Fibroblast of mammary gland (primary cell): Measurements from ENCODE around the gene PFKP.

Source experiments
- DNase-seq: peaks from one replicate; pipeline ENCODE4 v3.0.0-alpha.2; 2010; ENCODE audit warnings: low read depth
- H3K4me3 ChIP-seq: 2 replicates; pipeline ENCODE4 v1.5.1; 2011; ENCODE audit warnings: low read depth, mild to moderate bottlenecking, low read length, moderate library complexity; ENCODE audit not compliant: control insufficient read depth
- CTCF ChIP-seq: conservative IDR thresholded peaks from 2 replicates; pipeline ENCODE4 v1.5.1; 2011; ENCODE audit warnings: low read depth, low read length, inconsistent platforms; ENCODE audit not compliant: control insufficient read depth, insufficient read depth

Gene PFKP

DNA sequence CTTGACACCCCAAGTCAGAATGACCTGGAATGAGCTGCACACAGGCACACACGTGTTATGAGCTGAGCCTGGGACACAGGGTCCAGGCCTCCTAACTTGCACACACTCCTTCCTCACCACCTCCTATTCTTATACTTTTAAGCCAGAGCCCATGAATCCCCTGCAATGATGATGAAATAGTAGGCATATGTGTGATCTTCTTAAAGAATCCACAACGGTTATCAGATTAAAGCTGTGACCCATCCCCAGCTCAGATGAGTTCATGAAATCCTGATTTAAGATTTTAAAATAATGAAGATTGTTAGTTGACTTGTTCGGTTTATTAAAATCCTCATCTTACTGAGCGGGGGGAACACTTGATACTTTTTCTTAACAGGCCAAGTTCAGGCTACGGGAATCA, 66.6 kb downstream of the PFKP start:
- DNase-seq = no peak
- TF ChIP-seq CTCF = no peak
- no peak overlapping the region for H3K4me3 ChIP-seq

GRCh38 chr10:3135006-3135405, 67.7 kb downstream of the PFKP start:
- no peak for TF ChIP-seq CTCF
- DNase-seq = peak; percentile 38
- no peak overlapping the region for H3K4me3 ChIP-seq

- H3K4me3 ChIP-seq = no peak overlapping the region
- DNase-seq = peak; percentile 68
- no peak for TF ChIP-seq CTCF
These were observed 69.0 kb downstream of the PFKP start for GRCh38 chr10:3136336-3136735.

GRCh38 chr10:3136763-3137611, 69.6 kb downstream of the PFKP start:
- peak; percentile 66 for DNase-seq
- TF ChIP-seq CTCF = no peak
- no peak overlapping the region for H3K4me3 ChIP-seq

- no peak for TF ChIP-seq CTCF
- no peak overlapping the region for H3K4me3 ChIP-seq
- DNase-seq = no peak
These were observed 70.8 kb downstream of the PFKP start for GRCh38 chr10:3137958-3138726.

DNA sequence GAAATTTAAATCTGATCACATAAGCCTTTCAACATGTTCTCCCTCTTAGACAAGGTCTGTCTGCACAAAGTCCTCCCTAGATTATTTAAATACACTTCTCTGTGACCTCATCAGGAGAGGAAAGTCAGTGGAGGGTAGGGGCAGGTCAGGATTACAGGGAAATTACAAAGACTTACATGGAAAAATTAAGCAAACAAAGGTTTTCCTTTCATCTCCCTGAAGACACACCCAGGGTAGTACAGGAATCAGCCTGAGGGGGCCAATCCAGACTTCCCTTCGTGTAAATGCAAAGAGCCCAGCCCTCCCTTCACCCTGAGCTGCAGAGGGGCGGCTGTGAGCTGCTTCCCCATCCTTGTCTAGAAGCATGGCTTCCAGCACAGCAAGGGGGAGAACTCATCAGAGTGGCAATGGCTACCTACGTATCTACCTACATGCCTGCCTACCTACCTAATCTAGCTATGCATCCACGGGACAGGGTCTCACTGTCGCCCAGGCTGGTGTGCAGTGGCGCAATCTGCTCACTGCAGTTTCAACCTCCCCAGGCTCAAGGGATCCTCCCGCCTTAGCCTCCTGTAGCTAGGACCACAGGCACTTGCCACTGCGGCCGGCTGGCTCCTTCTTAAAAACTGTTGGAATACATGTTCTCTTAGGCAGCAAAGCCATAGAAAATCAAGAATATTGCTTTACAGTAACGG, 72.0 kb downstream of the PFKP start:
- DNase-seq = no peak
- no peak overlapping the region for H3K4me3 ChIP-seq
- TF ChIP-seq CTCF = no peak
